ENCODE measurements around the gene CROCC2.

CROCC2 gene

DNA sequence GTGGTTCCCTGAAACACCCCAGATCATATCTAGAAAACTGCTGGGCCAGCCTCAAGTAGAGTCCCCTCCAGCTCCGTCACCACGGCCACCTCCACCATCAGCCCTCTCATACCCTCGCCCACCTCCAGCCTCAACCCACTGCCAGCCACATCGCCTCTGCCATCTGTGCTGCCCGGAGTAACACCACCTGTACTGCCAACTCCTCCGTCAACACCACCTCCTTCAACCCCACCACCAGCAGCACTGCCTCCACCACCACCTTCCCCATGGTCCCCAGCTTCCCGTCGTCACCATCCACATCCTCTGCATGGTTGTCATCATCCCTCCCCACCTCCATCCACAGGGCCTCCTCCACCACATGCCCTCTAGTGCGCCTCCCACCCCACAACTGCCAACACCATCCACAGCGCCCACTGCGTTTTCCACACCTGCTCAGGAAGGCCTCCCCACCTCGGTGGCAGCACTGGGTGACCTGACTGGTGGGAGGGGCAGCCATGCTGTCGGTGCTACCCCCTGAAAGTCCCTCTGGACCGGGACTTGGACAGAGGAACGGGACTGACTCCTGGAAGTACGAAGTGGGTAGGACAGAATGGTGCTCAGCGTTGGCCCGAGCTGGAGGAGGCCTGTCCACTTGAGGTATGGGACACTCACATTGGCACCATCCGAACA lies 93.9 kb downstream of the CROCC2 start:
- no peak for DNase-seq (ENCODE audit: low spot score)

GRCh38 chr2:241000831-241001321 lies 94.7 kb downstream of the CROCC2 start:
- no peak for DNase-seq (ENCODE audit: low spot score)

DNA sequence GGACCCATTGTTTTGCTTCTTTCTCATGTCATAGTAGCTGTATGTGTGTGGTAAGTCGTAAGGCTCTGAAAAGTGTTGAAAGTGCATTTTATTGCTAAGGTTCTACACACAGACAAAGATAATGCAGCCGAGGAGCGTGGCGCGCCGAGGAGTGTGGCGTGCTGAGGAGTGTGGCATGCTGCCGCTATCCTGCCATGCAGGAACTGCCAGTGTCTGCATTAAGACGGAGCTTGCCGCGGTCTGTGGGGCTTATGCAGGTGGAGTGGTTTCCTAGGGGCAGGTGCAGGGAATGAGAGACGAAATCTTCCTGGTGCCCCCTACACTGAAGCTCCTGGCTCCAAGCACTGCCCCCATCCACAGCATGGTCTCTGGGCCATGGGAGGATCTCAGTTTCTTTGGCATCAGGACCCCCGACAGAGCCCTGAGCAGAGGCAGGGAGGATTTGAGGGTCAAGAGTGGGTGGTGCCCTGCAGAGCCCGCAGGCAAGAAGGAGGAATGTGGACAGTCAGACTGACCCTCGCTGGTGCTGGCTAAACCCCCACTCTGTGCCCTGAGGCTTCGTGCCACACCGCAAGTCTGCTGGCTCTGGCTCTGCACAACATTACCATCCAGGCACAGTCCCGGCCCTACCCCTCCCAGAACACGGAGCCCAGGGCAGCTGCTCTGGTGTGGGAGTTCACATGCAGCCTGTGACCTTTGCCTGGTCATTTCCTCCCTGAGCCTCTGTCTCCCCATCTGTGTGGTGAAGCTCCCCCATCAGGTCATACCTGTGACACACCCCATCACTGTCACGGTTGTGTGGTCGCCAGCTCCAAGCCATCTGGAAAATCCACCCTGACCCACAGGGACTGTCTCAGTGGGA lies 95.5 kb downstream of the CROCC2 start:
- no peak for DNase-seq (ENCODE audit: low spot score)

DNA sequence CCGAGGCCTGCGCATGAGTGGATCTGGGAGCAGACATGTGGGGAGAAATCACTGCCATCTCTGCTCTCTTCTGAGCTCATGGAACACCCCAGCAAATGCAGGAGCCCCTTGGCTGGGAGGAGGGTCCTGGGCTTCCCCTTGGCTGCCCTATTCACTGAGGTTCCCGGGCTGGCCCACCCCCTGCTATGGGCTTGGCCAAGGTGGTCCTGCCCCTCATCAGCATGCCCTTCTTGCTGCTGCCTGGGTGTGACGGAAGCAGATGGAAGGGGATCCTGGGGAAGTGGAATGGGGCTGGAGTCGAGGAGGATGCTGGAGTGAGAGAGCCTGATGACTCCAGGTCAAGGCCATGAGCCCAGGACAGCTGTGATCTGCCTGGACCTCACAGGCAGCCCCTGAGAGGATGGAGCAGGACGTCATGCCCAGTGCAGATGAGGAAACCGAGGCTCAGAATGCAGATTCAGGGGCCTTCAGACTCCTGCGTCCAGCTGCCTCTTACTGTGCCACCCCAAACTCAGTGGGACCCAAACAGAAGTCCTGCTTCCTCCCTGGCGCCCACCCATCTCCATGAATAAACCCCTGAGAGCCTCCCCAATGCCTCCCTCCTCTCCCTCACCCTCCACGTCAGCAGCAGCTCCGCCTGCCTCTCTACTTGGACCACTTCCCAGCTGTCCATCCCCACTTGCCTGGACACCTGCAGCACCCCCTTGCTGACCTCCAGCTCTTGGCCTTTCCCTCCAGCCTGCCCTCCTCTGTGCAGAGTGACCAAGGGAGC lies 96.3 kb downstream of the CROCC2 start:
- DNase-seq (ENCODE audit: low spot score) = no peak

GRCh38 chr2:241003047-241003360 lies 96.9 kb downstream of the CROCC2 start:
- DNase-seq (ENCODE audit: low spot score) = no peak

DNA sequence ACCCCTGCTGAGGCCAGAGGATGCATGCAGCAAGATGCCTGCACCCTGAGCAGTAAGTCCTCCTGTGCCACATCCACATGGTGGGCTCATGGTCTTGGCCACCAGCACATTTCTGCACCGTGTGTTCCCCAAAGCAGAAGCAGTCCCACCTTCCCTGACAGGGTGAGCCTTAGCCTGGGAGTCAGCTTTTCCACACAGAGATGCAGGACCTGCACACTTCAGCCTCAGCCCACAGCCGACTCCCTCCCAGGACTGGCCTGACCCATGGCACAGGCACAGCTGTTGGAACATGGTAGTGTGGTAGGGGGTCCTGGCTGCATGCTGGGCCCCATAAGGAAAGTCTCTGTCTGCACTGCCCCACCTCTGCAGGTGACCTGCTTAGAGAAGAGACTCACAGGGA lies 97.2 kb downstream of the CROCC2 start:
- DNase-seq (ENCODE audit: low spot score) = no peak

GRCh38 chr2:241003830-241004564 lies 97.9 kb downstream of the CROCC2 start:
- no peak for DNase-seq (ENCODE audit: low spot score)

DNA sequence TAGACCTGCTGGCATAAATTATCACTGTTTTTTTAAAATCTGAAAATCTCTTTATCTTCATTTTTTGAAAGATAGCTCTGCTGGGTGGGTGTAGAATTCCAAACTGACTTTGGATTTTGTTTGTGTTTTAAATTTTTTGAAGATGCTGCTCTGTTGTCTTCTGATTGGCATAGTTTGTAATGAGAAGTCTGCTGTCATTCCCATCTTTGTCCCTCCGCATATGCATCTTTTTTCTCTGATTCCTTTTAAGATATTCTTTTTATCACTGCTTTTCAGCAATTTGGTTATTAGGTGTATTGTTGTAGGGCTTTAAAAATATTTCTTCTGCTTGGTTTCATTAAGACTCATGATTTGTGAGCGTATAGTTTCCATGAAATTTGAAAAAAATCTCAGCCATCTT lies 99.4 kb downstream of the CROCC2 start:
- no peak for DNase-seq (ENCODE audit: low spot score)

DNA sequence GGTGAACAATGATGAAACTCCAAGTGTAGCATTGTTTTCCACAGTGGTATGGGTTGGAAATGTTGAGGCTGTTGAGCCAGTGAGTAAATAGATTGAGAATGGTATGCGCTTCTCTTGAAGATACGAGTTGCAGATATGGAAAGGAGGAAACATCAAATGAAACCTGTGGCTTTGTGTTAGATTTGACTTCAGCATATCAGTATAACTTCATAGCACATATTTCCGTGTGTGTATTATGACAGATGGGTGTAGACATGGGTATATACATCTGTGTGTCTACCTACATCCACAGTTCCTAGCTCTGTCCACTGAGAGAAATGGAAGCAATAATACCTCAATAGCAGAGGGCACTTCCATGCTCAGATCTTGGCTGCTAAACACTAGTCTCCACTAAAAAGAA lies 100.3 kb downstream of the CROCC2 start:
- no peak for DNase-seq (ENCODE audit: low spot score)

GRCh38 chr2:241007111-241007510 lies 101.0 kb downstream of the CROCC2 start:
- DNase-seq (ENCODE audit: low spot score) = no peak

GRCh38 chr2:241007880-241008710 lies 102.0 kb downstream of the CROCC2 start:
- DNase-seq (ENCODE audit: low spot score) = no peak

- no peak for DNase-seq (ENCODE audit: low spot score)
These were observed 102.6 kb downstream of the CROCC2 start for GRCh38 chr2:241008711-241009121.

DNA sequence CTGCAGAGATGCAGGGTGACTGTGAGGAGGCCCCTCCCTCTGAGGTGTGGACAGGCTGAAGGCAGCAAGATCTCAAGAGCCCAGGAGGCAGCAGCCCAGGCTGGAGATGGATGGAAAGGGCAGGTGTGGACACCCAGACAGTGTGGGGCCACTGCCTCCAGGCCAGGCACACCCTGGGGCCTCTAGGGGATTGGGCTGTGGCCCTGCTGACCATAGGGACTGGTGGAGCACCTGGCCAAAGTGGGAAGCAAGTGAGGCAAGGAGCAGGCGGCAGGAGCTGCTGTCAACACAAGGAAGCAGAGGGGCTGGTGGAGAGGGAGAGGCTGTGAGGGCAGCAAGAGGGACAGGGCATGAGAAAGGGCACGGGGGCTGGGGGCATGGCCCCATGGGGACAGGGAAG lies 103.1 kb downstream of the CROCC2 start:
- no peak for DNase-seq (ENCODE audit: low spot score)

- peak; percentile 16 for DNase-seq (ENCODE audit: low spot score)
These were observed 103.7 kb downstream of the CROCC2 start for GRCh38 chr2:241009601-241010530.

DNA sequence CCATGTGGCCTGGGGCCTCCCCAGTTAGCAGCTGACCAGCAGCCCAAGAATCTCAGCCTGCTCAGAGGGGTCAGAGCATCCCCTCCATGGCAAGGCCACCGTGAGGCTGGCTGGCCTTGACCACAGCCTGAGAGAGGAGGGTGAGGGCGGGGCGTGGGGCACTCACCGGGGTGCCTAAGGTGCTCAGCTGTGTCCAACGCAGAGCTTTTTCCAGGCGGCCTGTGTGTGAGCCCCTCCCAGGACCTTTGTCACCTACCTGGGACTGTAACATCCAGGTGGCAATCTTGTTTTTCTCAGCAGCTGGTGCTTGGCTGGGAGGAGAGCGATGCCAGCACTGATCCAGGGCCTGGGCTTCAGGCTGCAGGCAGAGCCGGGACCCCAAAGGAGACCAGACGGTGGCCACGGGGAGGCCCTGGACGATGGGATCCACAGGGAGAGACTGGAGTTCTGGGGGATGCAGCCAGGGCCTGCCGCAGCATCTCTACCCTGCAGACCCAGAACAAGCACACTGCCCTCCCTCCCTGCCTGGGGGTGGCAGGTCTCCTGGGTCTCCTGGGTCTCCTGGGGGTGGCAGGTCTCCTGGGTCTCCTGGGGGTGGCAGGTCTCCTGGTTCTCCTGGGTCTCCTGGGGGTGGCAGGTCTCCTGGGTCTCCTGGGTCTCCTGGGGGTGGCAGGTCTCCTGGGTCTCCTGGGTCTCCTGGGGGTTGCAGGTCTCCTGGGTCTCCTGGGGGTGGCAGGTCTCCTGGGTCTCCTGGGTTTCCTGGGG lies 104.6 kb downstream of the CROCC2 start:
- DNase-seq (ENCODE audit: low spot score) = no peak

DNA sequence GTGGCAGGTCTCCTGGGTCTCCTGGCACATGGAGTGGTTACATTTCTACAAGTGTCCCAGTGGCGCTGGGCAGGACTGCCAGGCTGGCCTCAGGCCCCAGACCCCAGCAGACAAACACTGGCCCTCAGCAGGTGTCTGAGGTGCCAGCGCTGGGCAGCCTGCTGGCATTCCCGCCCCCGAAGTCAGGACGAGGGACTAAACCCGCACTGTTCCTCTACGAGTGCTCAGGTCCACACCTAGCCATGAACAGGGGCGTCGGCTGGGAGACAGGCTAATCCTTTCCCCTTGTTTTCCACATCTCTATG lies 105.1 kb downstream of the CROCC2 start:
- DNase-seq (ENCODE audit: low spot score) = no peak

DNA sequence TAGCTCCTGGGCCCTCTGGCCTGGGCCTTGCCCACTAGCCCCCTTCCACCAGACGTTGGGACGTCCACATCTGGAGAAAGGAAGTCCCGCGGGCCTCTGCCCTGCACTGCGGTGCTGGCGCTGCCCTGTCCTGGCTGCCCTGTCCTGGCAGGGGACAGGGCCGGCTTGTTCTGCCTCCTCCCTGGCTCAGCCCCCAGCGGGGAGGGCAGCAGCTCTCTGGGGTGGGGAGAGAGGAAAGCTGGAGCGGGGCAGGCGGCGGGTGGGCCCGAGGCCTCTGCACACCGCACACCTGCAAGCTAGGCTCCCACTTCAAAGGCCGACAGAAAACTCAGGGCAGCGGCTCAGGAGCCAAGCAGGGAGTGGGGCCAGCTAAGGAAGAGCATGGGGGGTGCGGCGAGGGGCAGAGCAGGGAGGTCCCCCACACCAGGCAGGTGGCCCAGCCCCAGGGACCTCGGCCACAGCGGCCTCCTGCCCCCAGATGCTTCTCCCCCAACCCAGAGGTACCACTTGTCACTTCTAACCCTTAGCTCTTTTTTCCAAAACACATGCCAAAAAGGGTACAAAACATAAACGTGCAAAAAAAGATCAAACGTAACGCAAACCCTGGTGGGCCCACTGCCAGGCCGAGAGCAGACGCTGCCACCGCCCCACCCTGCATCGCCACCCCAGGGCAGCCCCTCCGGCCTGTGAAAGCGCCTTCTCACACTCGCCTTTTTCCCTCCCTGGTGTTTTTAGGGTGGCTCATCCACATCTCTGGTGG lies 105.8 kb downstream of the CROCC2 start:
- no peak for DNase-seq (ENCODE audit: low spot score)

- no peak for DNase-seq (ENCODE audit: low spot score)
These were observed 108.1 kb downstream of the CROCC2 start for GRCh38 chr2:241014224-241014623.

DNA sequence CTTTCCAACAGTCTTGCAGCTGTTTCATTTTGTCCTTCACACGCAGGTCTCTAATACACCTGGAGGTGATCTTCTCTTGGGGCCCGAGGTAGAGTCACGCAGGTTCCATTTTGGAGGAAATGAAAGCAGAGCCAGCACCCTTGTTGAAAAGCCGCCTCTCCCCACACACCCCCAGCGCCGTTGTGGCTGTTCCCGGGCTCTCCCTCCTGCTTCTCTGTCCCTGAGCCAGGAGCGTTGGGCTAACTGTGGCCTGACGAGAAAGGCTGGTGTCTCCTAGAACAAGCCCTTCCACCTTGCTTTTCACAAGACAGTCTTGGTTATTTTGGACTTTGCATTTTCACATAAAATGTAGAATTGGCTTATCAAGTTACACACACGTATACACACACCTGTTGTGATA lies 108.6 kb downstream of the CROCC2 start:
- DNase-seq (ENCODE audit: low spot score) = no peak

Measured in activated CD4-positive, alpha-beta T cell treated with anti-CD3 and anti-CD28 coated beads, Interleukin-2, Interleukin-4, amounts not matched to agents 100 ng/mL and 50 ng/mL, durations not matched to agents 16 hours and 8 hours (primary cell).